Heart left ventricle (tissue), 16 donors: ENCODE results near the gene FAM156A. TPM values are rescaled to one million over a fixed set of nuclear protein-coding genes. Genes with fewer than 3 reads are reported as not detected.
"Not testable (repeated sequence)": the region's sequence is repeated elsewhere in the genome, so short reads cannot be mapped to it uniquely, and the experiment has no call there.

Experiments
- ATAC-seq, 4 donors: fragments of 200-7000 bp; cut with Tn5 transposase; one replicate each; pipeline ENCODE4 v1.9.1; 2020 to 2022; ENCODE audit warnings: moderate library complexity in 4 of 4, mild to moderate bottlenecking in 3 of 4, moderate number of reproducible peaks in 1 of 4
- DNase-seq, 5 donors: peaks; one replicate each; pipeline ENCODE4 v3.0.0-alpha.2; 2020
- H3K27ac ChIP-seq, 12 donors: fragments of 200-600 bp; sonication (generic) in 4 of 12; one replicate each; pipeline versions ENCODE4 v1.5.0 to v1.8.0; 2016 to 2022; ENCODE audit warnings: mild to moderate bottlenecking in 2 of 12
- H3K27me3 ChIP-seq, 9 donors: fragments of 200-600 bp; sonication (generic) in 2 of 9; one replicate each; pipeline versions ENCODE4 v1.5.1 to v1.8.0; 2016 to 2022; ENCODE audit warnings: mild to moderate bottlenecking in 3 of 9
- H3K36me3 ChIP-seq, 9 donors: fragments of 200-600 bp; sonication (generic) in 2 of 9; one replicate each; pipeline versions ENCODE4 v1.5.0 to v1.8.0; 2018 to 2022; ENCODE audit warnings: mild to moderate bottlenecking in 2 of 9
- H3K4me1 ChIP-seq, 12 donors: fragments of 200-600 bp; sonication (generic) in 4 of 12; one replicate each; pipeline versions ENCODE4 v1.5.0 to v1.8.0; 2016 to 2022; ENCODE audit warnings: mild to moderate bottlenecking in 3 of 12
- H3K4me3 ChIP-seq, 12 donors: fragments of 200-600 bp; sonication (generic) in 4 of 12; one replicate each; pipeline versions ENCODE4 v1.5.0 to v1.8.0; 2017 to 2022; ENCODE audit warnings: mild to moderate bottlenecking in 9 of 12, moderate library complexity in 4 of 12
- H3K9me3 ChIP-seq, 12 donors: fragments of 200-600 bp; sonication (generic) in 4 of 12; one replicate each; pipeline versions ENCODE4 v1.5.0 to v1.8.0; 2016 to 2022; ENCODE audit warnings: mild to moderate bottlenecking in 1 of 12
- WGBS, 4 donors: extraction: QIAGEN DNeasy Blood & Tissue Kit in 2 of 4; methylation state at CpG; one replicate each; pipeline versions ENCODE4 v1.1.5 to v1.1.7; 2013 to 2018; 5-methylcytosine and 5-hydroxymethylcytosine counted together
- intact Hi-C, 10 donors: fragments of 100-400 bp; cut with DNase I; formaldehyde crosslinking; loops; one replicate each; pipeline versions ENCODE4 v1.11.1 to v1.14.2; 2022
- polyA plus RNA-seq, 2 donors: library from polyadenylated mRNA; stranded (reverse); fragments of 200-250 nt; gene quantifications; one replicate each; pipeline ENCODE4 v1.2.3, GENCODE V29; 2013
- total RNA-seq, 9 donors: library from RNA; depleted of rRNA in 2 of 9; stranded (reverse); fragments of >200 nt in 2 of 9; fragmentation: NEBNext Ultra II Directional in 3 of 9; extraction: Animal tissue kit (Norgen Biotek cat#: 25700) in 3 of 9; gene quantifications; one replicate each; pipeline versions ENCODE4 v1.1.0 to v1.2.4, GENCODE V29; 2016 to 2023
- donor health status: ischemic (EF 13 %, LVEDD 7.1; RV severe dilation, severe dysfunction).
- donor health status: healthy with polysubstance abuse.
- donor health status: DM: no; HTN: yes; CAD: no.
- donor health status: DM: no; HTN: no; CAD: no.
- donor health status: ischemic (EF 25% LVEDD 6.9; RV normal size, moderate dysfunction).
- donor health status: ischemic (EF 25% LVEDD 5.7; RV mildly dilated, moderate dysfunction).
- donor health status: healthy.
- donor health status: DM: yes; HTN: yes; CAD: no.
- donor health status: ischemic (EF 35%, LVEDD 5.7; RV mildly dilated, moderate dysfunction).
- donor health status: nonischemic (EF 11% LVEDD 7.7; RV severe dilation, severe dysfunction).
- donor health status: DM: yes; HTN: yes; CAD: no.
- donor health status: PGD.
- donor health status: ischemic (EF 29% LVEDD 5.4; RV normal size, mild dysfunction).
- donor health status: nonischemic (EF 23%, LVEDD 6.1; RV moderate dilation, normal function).

Gene FAM156A
- total and polyA plus RNA-seq, 11 donors = 3.6 to 12.9 (median 7.0) TPM

DNA sequence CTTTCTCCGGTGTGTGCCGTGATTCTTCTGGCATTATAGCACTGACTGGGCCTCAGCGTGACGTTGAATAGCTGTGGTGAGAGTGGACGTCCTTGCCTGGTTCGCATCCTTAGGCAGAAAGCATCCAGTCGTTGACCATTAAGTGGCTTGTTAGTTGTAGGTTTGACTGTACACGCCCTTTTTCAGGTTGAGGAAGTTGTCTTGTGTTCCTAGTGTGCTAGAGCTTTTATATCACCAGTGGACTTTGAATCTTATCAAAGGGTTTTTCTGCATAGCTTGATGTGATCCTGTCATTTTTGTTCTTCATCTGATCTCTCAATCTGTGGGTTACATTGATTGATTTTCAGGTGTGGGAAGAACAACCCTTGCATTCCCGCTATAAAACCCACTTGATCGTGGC lies 52.8 kb downstream of the FAM156A start:
- intact Hi-C loops, H3K4me3 ChIP-seq, H3K4me1 ChIP-seq, H3K27me3 ChIP-seq, ATAC-seq, H3K27ac ChIP-seq, H3K36me3 ChIP-seq, H3K9me3 ChIP-seq, DNase-seq: not testable (repeated sequence)
- WGBS, 4 donors = no CpG with 5 or more reads among the region's 10 CpGs

Other genes with a start within 250 kb of the FAM156A start
- not detected for gene SSX2B, start 207.3 kb downstream of the FAM156A start, total RNA-seq
- gene SSX2B, start 207.3 kb downstream of the FAM156A start, polyA plus RNA-seq = not detected
- not detected for gene SPANXN5, start 161.1 kb downstream of the FAM156A start, total RNA-seq
- gene SPANXN5, start 161.1 kb downstream of the FAM156A start, polyA plus RNA-seq = not detected
- gene XAGE5, start 147.2 kb downstream of the FAM156A start, total RNA-seq = not detected
- not detected for gene XAGE5, start 147.2 kb downstream of the FAM156A start, polyA plus RNA-seq
- not detected for gene XAGE3, start 90.4 kb downstream of the FAM156A start, total RNA-seq
- gene XAGE3, start 90.4 kb downstream of the FAM156A start, polyA plus RNA-seq = not detected
- gene FAM156B, start 61.2 kb downstream of the FAM156A start, total RNA-seq = 10 to 100 TPM in 2 of 9 donors, 1 to 10 TPM in 7; 4.4 to 11.9 (median 7.5) TPM
- gene FAM156B, start 61.2 kb downstream of the FAM156A start, polyA plus RNA-seq = 10 to 100 TPM in 1 of 2 donors, 1 to 10 TPM in 1; 9.4 to 11.7 TPM
- 1 to 10 TPM in 4 of 9 donors, under 1 TPM in 5; 0.32 to 2.6 (median 0.75) TPM for gene GPR173, start 90.3 kb upstream of the FAM156A start, total RNA-seq
- gene GPR173, start 90.3 kb upstream of the FAM156A start, polyA plus RNA-seq = under 1 TPM; 0.38 to 0.75 TPM
- 10 to 100 TPM; 17.7 to 72.0 (median 26.2) TPM for gene TSPYL2, start 123.8 kb upstream of the FAM156A start, total RNA-seq
- gene TSPYL2, start 123.8 kb upstream of the FAM156A start, polyA plus RNA-seq = 100 to 1,000 TPM in 1 of 2 donors, 10 to 100 TPM in 1; 29.7 to 167 TPM
- gene KANTR, start 135.6 kb upstream of the FAM156A start, total RNA-seq = 1 to 10 TPM; 2.5 to 9.2 (median 6.4) TPM
- 1 to 10 TPM; 2.5 to 5.9 TPM for gene KANTR, start 135.6 kb upstream of the FAM156A start, polyA plus RNA-seq